Superior temporal gyrus (tissue), 1 donor: Measurements from ENCODE around the gene DDX24.

Source experiments
- DNase-seq: peaks from one replicate; pipeline ENCODE4 v3.0.0-alpha.2; 2016; ENCODE audit errors: extremely low spot score

The DDX24 gene

DNA sequence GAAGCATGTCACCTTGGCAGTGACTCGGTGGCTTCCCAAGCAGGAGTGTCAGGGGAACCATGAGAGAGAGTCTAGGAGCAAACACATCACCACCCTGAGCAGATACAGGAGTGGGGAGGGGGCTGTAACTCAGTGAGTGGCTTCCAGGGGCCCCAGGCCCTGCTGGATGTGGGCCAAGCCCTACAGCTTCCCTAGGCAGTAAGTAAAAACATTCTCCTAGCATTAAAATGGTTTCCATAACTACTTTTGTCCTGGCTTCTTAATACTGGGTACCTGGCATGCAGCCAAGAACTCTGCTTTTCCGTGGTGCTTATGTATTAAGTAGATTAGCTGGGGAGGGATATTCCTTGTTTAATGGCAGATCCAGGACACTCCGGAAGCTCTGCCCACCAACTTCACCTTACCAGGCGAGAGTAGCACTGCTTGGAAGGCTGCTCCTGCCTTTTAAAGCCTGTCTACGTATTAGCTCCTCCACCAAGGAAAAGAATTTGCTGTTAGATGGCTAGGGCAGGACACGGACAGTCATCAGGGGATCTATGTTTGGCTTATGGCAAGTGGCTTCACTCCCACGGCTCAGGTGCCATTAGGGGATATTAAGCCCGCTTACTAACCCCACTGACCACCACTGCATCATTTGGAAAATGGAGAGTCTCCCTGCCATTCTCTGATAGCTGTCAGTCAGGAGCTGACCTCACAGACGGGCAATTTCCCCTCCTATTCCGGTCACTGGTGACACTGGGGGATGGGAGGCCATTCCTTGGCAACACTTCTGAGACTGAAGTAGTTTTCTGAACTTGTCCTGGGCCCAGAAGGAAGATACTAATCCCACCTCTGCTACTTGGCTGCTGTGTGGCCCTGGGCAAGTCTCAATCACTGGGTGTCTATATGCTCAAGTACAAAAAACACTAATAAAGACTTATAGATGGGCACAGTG lies 32.0 kb downstream of the DDX24 start:
- DNase-seq = no peak

DNA sequence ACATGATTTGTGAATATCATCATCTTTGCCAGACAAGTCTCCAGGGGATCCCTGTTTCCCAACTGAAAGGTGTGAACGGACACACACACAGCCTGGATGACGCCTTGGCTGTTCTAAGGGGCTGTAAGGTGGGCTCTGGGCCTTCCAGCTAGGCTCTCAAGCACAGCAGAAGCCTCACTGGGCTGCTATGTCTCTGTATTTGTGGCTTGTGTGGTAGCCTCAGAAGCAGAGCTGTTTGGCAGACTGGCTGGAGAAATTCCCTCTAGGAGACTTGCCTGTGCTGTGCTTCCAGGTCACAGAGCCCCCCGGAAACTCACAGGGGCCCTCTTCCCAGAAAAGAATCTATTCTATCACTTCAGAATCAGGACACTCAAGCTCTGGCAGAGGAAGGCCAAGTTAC lies 33.4 kb downstream of the DDX24 start:
- no peak for DNase-seq

- no peak for DNase-seq
These were observed 34.2 kb downstream of the DDX24 start for GRCh38 chr14:94046696-94047250.

GRCh38 chr14:94045563-94046345 lies 35.2 kb downstream of the DDX24 start:
- no peak for DNase-seq

DNA sequence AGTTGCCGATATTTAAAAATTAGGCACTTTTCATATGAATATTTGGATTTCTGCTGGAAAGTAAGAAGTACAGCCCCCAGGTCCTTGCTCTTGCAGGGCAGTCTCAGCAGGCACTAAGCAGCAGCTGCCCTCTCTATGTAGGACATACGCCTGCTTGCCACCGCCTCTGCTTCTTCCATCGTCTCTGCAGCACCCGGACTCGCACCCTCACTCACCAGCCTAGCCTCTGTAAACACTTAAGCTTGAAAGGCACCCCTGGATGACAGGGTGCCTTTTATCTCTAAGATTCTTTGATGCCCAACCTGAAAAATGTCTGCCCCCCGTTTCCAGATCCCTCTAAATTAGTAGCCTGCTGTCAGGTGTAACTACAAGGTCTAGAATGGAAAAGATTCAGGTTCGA lies 35.9 kb downstream of the DDX24 start:
- no peak for DNase-seq

DNA sequence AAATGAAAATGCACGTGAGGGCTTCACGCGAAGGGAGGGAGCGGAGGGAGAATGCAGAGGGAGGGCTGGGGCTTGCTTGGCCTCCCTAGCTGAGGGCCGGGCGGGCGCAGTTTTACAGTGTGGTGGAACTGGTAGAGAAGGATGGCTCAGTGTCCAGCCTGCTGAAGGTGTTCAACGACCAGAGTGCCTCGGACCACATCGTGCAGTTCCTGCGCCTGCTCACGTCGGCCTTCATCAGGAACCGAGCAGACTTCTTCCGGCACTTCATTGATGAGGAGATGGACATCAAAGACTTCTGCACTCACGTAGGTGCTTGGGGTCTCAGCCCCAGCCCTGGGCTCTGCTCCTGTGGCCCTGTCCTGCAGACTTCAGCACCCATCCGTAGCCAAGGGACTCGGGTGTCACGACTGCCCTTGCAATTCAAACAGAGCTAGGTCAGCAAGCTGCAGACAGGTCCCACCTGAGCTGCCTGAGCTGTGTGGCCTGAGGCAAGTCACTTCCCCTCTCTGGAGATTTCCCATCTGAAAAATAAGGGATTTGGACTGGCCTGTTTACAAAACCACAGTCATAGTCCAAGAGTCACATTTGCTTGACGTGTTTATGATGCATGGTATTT lies 36.4 kb downstream of the DDX24 start:
- no peak for DNase-seq

- DNase-seq = no peak
These were observed 37.1 kb downstream of the DDX24 start for GRCh38 chr14:94043756-94044475.

GRCh38 chr14:94043111-94043755 lies 37.8 kb downstream of the DDX24 start:
- no peak for DNase-seq

DNA sequence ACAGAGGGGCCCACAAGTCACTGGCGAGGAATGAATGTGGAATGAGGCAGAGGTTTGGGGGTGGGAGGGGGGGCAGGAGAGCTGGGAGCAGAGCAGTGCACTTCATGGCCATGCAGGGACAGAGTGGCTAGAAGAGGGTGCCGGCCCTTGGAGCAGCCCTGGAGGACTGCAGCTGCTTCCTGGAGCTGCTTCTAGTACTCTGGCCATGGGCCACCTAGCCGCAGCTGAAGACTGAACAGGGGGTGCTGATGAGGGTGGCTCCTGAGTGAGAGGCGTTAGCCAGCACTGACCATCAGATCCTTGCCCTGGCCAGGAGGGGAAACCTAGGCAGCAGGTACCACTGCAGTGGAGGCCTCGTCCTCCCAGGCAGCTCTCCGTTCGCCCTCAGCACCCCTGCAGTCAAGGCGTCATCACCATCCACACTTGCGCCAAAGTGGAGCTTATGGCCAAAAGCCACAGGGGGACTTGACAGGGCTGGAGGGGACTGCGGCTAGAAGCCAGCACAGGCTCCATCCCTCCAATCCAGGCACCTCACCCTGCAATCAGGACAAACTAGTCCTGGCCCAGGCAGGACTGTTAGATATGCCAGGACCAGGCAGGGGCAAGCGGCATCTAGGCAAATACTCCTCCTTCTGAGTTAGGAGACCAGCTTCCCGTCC lies 38.4 kb downstream of the DDX24 start:
- DNase-seq = no peak

- no peak for DNase-seq
These were observed 39.3 kb downstream of the DDX24 start for GRCh38 chr14:94041551-94042346.

DNA sequence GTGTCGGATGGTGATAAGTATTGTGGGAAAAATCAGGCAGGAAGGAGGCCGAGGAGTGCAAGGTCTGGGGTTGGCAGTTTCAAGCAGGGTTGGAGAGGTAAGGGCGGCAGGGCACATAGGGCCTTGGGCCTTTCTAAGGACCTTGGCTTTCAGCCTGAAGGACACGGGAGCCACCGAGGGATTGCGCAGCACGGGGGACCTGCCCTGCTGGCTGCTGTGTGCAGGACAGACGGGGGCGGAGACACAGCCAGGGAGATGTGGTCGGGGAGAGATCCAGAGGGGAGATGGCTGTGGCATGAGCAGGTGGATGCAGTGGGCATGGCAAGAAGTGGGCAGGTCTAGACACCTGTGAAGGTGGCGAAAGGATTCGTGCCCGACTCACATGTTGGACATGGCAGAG lies 40.2 kb downstream of the DDX24 start:
- DNase-seq = no peak

- DNase-seq = no peak
These were observed 40.8 kb downstream of the DDX24 start for GRCh38 chr14:94040247-94040646.

DNA sequence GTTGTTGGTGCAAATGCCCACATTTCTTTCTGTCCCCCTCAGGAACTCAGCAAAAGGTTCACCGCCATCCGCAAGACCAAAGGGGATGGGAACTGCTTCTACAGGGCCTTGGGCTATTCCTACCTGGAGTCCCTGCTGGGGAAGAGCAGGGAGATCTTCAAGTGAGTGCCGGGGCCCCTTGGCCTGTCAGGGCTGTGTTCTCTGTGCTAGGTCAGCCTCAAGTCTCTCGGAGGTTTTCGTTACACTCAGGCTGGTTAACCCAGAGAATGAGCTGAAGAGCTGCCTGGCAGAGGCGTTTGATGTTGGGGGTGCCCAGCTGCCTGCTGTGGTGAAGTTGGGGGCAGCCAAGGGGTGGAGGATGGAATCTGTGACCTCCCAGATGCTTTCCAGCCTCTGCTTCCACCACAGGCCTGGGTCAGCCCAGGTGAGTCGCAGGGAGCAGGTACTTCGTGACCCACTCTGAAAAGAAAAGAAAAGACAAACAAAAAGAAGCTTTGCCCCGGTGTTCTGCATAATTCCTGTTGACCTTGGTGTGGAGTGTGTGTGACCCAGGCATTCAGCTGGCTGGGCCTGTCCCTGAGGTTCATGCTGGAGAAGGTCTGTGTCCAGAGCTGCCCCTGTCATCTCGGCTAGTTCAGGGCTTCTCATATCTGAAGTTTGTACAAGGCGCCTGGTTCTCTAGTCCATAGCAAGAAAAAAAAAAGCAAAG lies 41.9 kb downstream of the DDX24 start:
- no peak for DNase-seq

DNA sequence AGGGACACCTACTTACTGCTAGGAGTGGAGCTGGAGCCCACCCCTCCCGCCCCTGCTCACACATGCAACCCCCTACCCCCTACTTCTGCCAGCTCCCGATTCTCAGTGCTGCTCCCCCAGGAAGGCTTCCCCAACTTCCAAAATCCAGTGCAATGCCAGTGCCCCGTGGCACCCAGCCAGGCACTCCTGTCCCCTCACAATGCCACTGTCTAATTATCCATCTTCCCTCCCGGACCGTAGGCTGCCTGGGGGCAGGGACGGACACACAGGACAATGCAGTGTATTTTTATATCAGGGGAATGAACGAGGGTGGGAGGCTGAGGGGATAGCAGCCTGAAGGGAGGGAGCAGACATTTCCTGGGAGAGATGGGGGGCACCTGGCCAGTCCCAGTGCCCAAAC lies 42.5 kb downstream of the DDX24 start:
- DNase-seq = no peak

- no peak for DNase-seq
These were observed 43.0 kb downstream of the DDX24 start for GRCh38 chr14:94037954-94038353.

GRCh38 chr14:94036313-94037167 lies 44.5 kb downstream of the DDX24 start:
- peak; percentile 77 for DNase-seq

- no peak for DNase-seq
These were observed 46.1 kb downstream of the DDX24 start for GRCh38 chr14:94034886-94035285.

DNA sequence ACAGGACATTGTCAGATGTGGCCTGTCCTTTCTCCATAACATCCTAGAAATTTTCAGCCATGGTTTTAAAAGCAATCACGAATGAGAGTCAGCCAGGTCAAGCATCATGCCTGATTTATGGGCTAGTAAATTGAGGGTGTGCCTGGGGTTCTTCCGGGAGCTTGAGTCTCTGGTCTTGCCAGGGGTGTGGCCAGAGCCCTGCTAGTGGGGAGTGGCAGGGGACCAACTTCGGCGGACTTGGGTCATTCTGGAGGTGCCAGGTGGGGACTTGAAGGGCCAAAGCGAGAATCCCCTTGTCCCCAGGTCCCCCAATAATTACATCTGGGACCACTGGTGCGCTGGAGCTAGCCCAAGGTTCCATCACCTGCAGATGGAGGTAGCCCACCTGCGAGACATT lies 49.1 kb downstream of the DDX24 start:
- DNase-seq = no peak
